Measurements from ENCODE around the gene RPS6KA2. TPM values are rescaled to one million over a fixed set of nuclear protein-coding genes. Genes with fewer than 3 reads are reported as not detected.

The RPS6KA2 gene
- total and polyA plus RNA-seq, 2 donors (not counting 1 experiment from before 2014, with no cell fraction given) = 2.2 to 16.0 TPM

DNA sequence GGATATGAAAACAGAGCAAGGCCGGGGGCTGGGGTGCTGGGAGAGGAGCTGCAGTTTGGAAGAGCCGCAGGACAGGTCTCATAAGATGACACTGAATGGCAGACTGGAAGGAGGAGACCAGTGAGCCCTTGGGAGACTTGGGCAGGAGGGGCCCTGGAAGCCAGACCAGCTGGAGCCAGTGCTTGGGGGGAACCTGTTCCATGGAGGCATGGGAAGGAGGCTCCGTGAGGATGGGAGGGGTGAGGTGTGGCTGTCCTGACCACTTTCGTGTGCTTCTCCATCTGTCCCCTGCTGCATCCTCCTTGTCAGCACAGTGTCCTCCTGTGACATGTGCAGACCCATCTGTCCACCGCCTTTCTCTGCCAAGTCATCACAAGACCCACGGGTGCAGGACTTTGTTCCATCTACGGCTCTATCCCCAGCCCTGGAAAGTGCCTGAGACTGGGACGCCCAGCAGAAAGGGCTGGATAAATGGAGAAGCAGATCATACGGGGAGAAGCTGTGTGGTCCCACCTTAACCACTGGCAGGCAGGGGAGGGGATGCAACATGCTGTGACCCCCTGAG lies 159.5 kb downstream of the RPS6KA2 start:
- no peak overlapping the region for H3K27ac ChIP-seq (ENCODE audit: low read length in 2 of 2)
- H2AFZ ChIP-seq (ENCODE audit: insufficient read depth, low read depth, low read length, poor library complexity, severe bottlenecking) = no peak overlapping the region
- no peaks in the 10 kb centered on the region for H3K9me3 ChIP-seq (ENCODE audit: control extremely low read depth in 1 of 3, control insufficient read depth in 2 of 3, insufficient read depth in 1 of 3, low read length in 2 of 3)
- no peak overlapping the region for H3K4me2 ChIP-seq (replicated peaks; ENCODE audit: low read depth, low read length, poor library complexity, severe bottlenecking)
- no peaks in the 10 kb centered on the region for H3K36me3 ChIP-seq (replicated peaks in 1 of 2; ENCODE audit: control extremely low read depth in 1 of 2, control insufficient read depth in 1 of 2, extremely low read depth in 1 of 2, insufficient read depth in 2 of 2, low read length in 1 of 2)
- 98% methylated on average over 7 of the region's 9 CpGs for WGBS (ENCODE audit: insufficient coverage)
- Mint-ChIP-seq H3K9me3 (ENCODE audit: insufficient read depth) (no peaks in the 10 kb centered on the region), H3K27me3 (peaks cover 4% of the 10 kb centered on the region), H3K4me3 (no peak overlapping the region), H3K27ac (no peak overlapping the region), H3K4me1 (peaks cover 11% of the 10 kb centered on the region)
- no peaks in the 10 kb centered on the region for H3K79me2 ChIP-seq (ENCODE audit: control insufficient read depth, insufficient read depth, low read length)
- DNase-seq (no peak), ATAC-seq (ENCODE audit: low read depth) (no peak)
- no peak overlapping the region for H3K4me3 ChIP-seq (ENCODE audit: control extremely low read depth in 1 of 5, extremely low read depth in 1 of 5, insufficient read depth in 1 of 5, low read depth in 2 of 5, low read length in 4 of 5)
- no peaks in the 10 kb centered on the region for H4K20me1 ChIP-seq (ENCODE audit: control insufficient read depth, insufficient read depth, low read length, poor library complexity, severe bottlenecking)
- ChIA-PET CTCF (no interaction called here), POLR2A (no interaction called here)
- TF ChIP-seq, protein P1, sequence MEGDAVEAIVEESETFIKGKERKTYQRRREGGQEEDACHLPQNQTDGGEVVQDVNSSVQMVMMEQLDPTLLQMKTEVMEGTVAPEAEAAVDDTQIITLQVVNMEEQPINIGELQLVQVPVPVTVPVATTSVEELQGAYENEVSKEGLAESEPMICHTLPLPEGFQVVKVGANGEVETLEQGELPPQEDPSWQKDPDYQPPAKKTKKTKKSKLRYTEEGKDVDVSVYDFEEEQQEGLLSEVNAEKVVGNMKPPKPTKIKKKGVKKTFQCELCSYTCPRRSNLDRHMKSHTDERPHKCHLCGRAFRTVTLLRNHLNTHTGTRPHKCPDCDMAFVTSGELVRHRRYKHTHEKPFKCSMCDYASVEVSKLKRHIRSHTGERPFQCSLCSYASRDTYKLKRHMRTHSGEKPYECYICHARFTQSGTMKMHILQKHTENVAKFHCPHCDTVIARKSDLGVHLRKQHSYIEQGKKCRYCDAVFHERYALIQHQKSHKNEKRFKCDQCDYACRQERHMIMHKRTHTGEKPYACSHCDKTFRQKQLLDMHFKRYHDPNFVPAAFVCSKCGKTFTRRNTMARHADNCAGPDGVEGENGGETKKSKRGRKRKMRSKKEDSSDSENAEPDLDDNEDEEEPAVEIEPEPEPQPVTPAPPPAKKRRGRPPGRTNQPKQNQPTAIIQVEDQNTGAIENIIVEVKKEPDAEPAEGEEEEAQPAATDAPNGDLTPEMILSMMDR (IDR thresholded peaks at IDR 0.05) = no peak
- no peak for TF ChIP-seq EZH2 (IDR thresholded peaks at IDR 0.05; ENCODE audit: borderline replicate concordance, insufficient read depth, low read depth, low read length, poor library complexity, severe bottlenecking)
- H3K9ac ChIP-seq (ENCODE audit: low read length) = no peak overlapping the region
- H3K27me3 ChIP-seq (replicated peaks in 1 of 4; ENCODE audit: control extremely low read depth in 1 of 4, control insufficient read depth in 3 of 4, insufficient read depth in 4 of 4, low read length in 3 of 4) = no peaks in the 10 kb centered on the region
- peaks cover 16 to 22% of the 10 kb centered on the region in 2 donors for H3K4me1 ChIP-seq (ENCODE audit: control insufficient read depth in 2 of 2, insufficient read depth in 2 of 2, low read length in 2 of 2)
- intact Hi-C loops (cut with micrococcal nuclease) = no loop called here

DNA sequence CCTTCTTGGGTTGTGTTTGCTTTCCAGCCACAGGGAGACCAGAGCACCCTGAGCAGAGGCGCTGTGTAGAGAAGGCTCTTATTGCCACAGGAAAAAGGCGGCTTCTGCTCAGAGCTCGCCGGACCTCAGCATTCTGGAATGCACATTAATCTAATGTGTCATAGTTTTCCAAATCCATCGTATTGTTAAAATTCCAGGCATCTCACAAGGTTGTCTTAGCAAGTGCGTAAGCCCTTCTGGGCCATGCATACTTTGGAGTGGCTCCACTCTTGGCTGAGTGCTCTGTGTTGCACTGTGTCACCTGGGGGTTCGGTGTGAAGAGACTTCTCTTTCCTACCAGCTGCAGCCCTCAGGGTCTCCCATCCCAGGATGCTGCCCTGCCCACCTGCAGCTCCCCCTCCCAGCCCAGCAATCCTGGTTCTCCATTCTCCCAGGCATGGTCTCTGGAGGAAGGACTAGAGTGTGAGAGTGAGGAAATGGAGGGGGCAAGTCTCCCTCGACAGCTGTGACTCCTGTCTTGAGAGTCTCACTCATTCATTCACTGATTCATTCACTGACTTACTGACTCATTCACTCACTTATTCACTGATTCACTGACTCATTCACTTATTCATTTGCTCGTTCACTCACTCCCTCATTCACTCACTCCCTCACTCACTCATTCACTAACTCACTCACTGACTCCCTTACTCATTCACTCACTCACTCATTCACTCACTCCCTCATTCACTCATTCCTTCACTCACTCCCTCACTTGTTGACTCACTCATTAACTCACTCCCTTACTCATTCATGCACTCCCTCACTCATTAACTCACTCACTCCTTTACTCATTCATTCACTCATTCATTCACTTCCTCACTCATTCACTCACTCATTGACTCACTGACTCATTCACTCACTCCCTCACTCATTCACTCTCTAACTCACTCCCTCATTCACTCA lies 160.6 kb downstream of the RPS6KA2 start:
- H4K20me1 ChIP-seq (ENCODE audit: control insufficient read depth, insufficient read depth, low read length, poor library complexity, severe bottlenecking) = no peaks in the 10 kb centered on the region
- no peaks in the 10 kb centered on the region for H3K36me3 ChIP-seq (replicated peaks in 1 of 2; ENCODE audit: control extremely low read depth in 1 of 2, control insufficient read depth in 1 of 2, extremely low read depth in 1 of 2, insufficient read depth in 2 of 2, low read length in 1 of 2)
- ChIA-PET POLR2A (no interaction called here), CTCF (interaction anchor here (0.5 kb wide), 1 partner anchor 259 kb away, joined by 3 read pairs; no protein-coding TSS in a partner anchor)
- no peak overlapping the region for H3K27ac Mint-ChIP-seq
- H3K79me2 ChIP-seq (ENCODE audit: control insufficient read depth, insufficient read depth, low read length) = no peaks in the 10 kb centered on the region
- 92% methylated on average over 6 of the region's 9 CpGs for WGBS (ENCODE audit: insufficient coverage)
- H3K27me3 ChIP-seq (replicated peaks in 1 of 4; ENCODE audit: control extremely low read depth in 1 of 4, control insufficient read depth in 3 of 4, insufficient read depth in 4 of 4, low read length in 3 of 4) = no peaks in the 10 kb centered on the region
- no peak for ATAC-seq (ENCODE audit: low read depth)
- intact Hi-C loops (cut with micrococcal nuclease) = no loop called here
- H3K9ac ChIP-seq (ENCODE audit: low read length) = no peak overlapping the region
- H3K9me3 Mint-ChIP-seq (ENCODE audit: insufficient read depth) = no peaks in the 10 kb centered on the region
- no peak overlapping the region for H3K4me2 ChIP-seq (replicated peaks; ENCODE audit: low read depth, low read length, poor library complexity, severe bottlenecking)
- no peak overlapping the region for H3K4me3 Mint-ChIP-seq
- TF ChIP-seq, protein P1 (IDR thresholded peaks at IDR 0.05) = no peak
- no peak for TF ChIP-seq EZH2 (IDR thresholded peaks at IDR 0.05; ENCODE audit: borderline replicate concordance, insufficient read depth, low read depth, low read length, poor library complexity, severe bottlenecking)
- peaks cover 27 to 33% of the 10 kb centered on the region in 2 donors for H3K4me1 ChIP-seq (ENCODE audit: control insufficient read depth in 2 of 2, insufficient read depth in 2 of 2, low read length in 2 of 2)
- peaks cover 22% of the 10 kb centered on the region for H3K4me1 Mint-ChIP-seq
- DNase-seq = no peak
- H2AFZ ChIP-seq (ENCODE audit: insufficient read depth, low read depth, low read length, poor library complexity, severe bottlenecking) = no peak overlapping the region
- H3K9me3 ChIP-seq (ENCODE audit: control extremely low read depth in 1 of 3, control insufficient read depth in 2 of 3, insufficient read depth in 1 of 3, low read length in 2 of 3) = no peaks in the 10 kb centered on the region
- no peak overlapping the region for H3K4me3 ChIP-seq (ENCODE audit: control extremely low read depth in 1 of 5, extremely low read depth in 1 of 5, insufficient read depth in 1 of 5, low read depth in 2 of 5, low read length in 4 of 5)
- peaks cover 4% of the 10 kb centered on the region for H3K27me3 Mint-ChIP-seq
- H3K27ac ChIP-seq (ENCODE audit: low read length in 2 of 2) = no peak overlapping the region

Measured in B cell (primary cell).